ENCODE data around the gene SNRPA1.

GRCh38 chr15:101242160-101242998, 52.7 kb downstream of the SNRPA1 start:
- TF ChIP-seq CTCF (IDR thresholded peaks at IDR 0.05), result no peak
- TF ChIP-seq POLR2A (IDR thresholded peaks at IDR 0.05; ENCODE audit: low read depth), result no peak
- TF ChIP-seq POLR2AphosphoS5 (IDR thresholded peaks at IDR 0.05), result peak in 1 of 2 donors; percentile 25
- TF ChIP-seq EP300 (IDR thresholded peaks at IDR 0.05), result no peak

Data from esophagus muscularis mucosa (tissue), 4 donors.